ENCODE results near the gene NR5A1.

The NR5A1 gene

GRCh38 chr9:124514125-124514524 is 6.9 kb upstream of the NR5A1 start:
- no peak for DNase-seq (ENCODE audit: low spot score)

- no peak for DNase-seq (ENCODE audit: low spot score)
Observed at GRCh38 chr9:124513376-124513994, 6.3 kb upstream of the NR5A1 start.

GRCh38 chr9:124512806-124513204 is 5.6 kb upstream of the NR5A1 start:
- no peak for DNase-seq (ENCODE audit: low spot score)

- no peak for DNase-seq (ENCODE audit: low spot score)
Observed at GRCh38 chr9:124511891-124512805, 4.9 kb upstream of the NR5A1 start.

- DNase-seq (ENCODE audit: low spot score) = peak; percentile 17
Observed at GRCh38 chr9:124511426-124511840, 4.2 kb upstream of the NR5A1 start.

- no peak for DNase-seq (ENCODE audit: low spot score)
Observed at GRCh38 chr9:124510650-124511425, 3.6 kb upstream of the NR5A1 start.

- DNase-seq (ENCODE audit: low spot score) = no peak
Observed at GRCh38 chr9:124507880-124508423, 753 bp upstream of the NR5A1 start.

- DNase-seq (ENCODE audit: low spot score) = no peak
Observed at GRCh38 chr9:124506433-124506832, 766 bp downstream of the NR5A1 start.

- DNase-seq (ENCODE audit: low spot score) = no peak
Observed at GRCh38 chr9:124505901-124506346, 1.3 kb downstream of the NR5A1 start.

GRCh38 chr9:124505006-124505900 is 1.9 kb downstream of the NR5A1 start:
- no peak for DNase-seq (ENCODE audit: low spot score)

GRCh38 chr9:124504530-124505005 is 2.6 kb downstream of the NR5A1 start:
- DNase-seq (ENCODE audit: low spot score) = no peak

GRCh38 chr9:124503713-124504529 is 3.3 kb downstream of the NR5A1 start:
- DNase-seq (ENCODE audit: low spot score) = no peak

- DNase-seq (ENCODE audit: low spot score) = no peak
Observed at GRCh38 chr9:124502711-124503702, 4.2 kb downstream of the NR5A1 start.

GRCh38 chr9:124501771-124502320 is 5.4 kb downstream of the NR5A1 start:
- no peak for DNase-seq (ENCODE audit: low spot score)

GRCh38 chr9:124500796-124501611 is 6.2 kb downstream of the NR5A1 start:
- no peak for DNase-seq (ENCODE audit: low spot score)

- DNase-seq (ENCODE audit: low spot score) = no peak
Observed at GRCh38 chr9:124500028-124500795, 7.0 kb downstream of the NR5A1 start.

GRCh38 chr9:124499216-124499615 is 8.0 kb downstream of the NR5A1 start:
- DNase-seq (ENCODE audit: low spot score) = no peak

Data from AG08395 (cell line).